Uterus (tissue), 2 donors: ENCODE results near the gene GNA12.

ENCODE experiments used
- CTCF ChIP-seq, 4 experiments: fragments of 200-600 bp in 2 of 4; fragments of 450-650 bp in 2 of 4; sonication (generic) in 2 of 4; IDR thresholded peaks; one replicate each; pipeline ENCODE4 v1.5.1; 2016 to 2019; ENCODE audit warnings: antibody characterized with exemption in 4 of 4, mild to moderate bottlenecking in 2 of 4, moderate library complexity in 1 of 4
- POLR2A ChIP-seq, 2 donors: fragments of 450-650 bp; IDR thresholded peaks; one replicate each; pipeline ENCODE4 v1.6.1; 2016; ENCODE audit warnings: antibody characterized with exemption in 2 of 2, mild to moderate bottlenecking in 1 of 2, moderate library complexity in 1 of 2

DNA sequence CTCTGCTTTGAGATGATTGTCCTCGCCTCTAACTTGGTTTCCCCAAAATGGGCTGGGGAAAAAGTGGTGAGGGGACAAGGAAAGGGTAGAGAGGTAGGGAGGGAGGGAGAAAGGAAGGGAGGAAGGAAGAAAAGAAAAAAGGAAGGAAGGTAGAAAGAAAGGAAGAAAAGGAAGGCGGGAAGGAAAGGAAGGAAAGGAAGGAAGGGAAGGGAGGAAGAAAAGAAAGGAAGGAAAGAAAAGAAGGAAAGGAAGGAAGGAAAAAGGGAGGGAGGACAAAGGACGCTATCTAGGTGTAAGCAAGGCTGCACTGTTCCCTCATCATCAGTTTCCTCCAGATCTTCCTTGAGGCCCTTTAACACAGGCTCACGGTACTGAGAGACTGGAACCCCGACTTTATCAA lies 2.2 kb downstream of the GNA12 start:
- TF ChIP-seq CTCF (IDR thresholded peaks at IDR 0.05): no peak
- no peak for TF ChIP-seq POLR2A (IDR thresholded peaks at IDR 0.05)
